GM12892 (cell line): ENCODE results near the gene TMEM14B.

ENCODE experiments used
- DNase-seq: peaks from one replicate; pipeline ENCODE4 v3.0.0; 2011; ENCODE audit not compliant: insufficient read length
- FAIRE-seq: peaks from 2 replicates; lab custom pipeline; 2011; peaks lifted over from hg19 to GRCh38; lab: Jason Lieb, UNC
- POLR2A ChIP-seq: IDR thresholded peaks from 2 replicates; pipeline ENCODE4 v1.6.1; 2011; ENCODE audit warnings: low read depth, low read length, control low read depth
- POLR2AphosphoS5 ChIP-seq: IDR thresholded peaks from 2 replicates; pipeline ENCODE4 v1.6.1; 2011; ENCODE audit warnings: low read depth, low read length, control low read depth
- TAF1 ChIP-seq: IDR thresholded peaks from 2 replicates; pipeline ENCODE4 v1.6.1; 2011; ENCODE audit warnings: low read depth, mild to moderate bottlenecking, control low read depth, low read length, borderline replicate concordance

Gene TMEM14B

GRCh38 chr6:10756085-10756484 is 8.5 kb downstream of the TMEM14B start:
- FAIRE-seq (no peak), DNase-seq (no peak)
- TF ChIP-seq POLR2A (no peak), TAF1 (no peak)

GRCh38 chr6:10759312-10759839 is 11.8 kb downstream of the TMEM14B start:
- no peak for TF ChIP-seq TAF1
- TF ChIP-seq POLR2A, result no peak
- TF ChIP-seq POLR2AphosphoS5, result no peak
- DNase-seq (no peak), FAIRE-seq (no peak)

GRCh38 chr6:10759884-10760329 is 12.3 kb downstream of the TMEM14B start:
- DNase-seq (no peak), FAIRE-seq (no peak)
- TF ChIP-seq POLR2A, result no peak
- TF ChIP-seq POLR2AphosphoS5, result no peak
- TF ChIP-seq TAF1, result no peak

GRCh38 chr6:10763006-10763405 is 15.4 kb downstream of the TMEM14B start:
- DNase-seq (no peak), FAIRE-seq (no peak)
- TF ChIP-seq POLR2A, result no peak

GRCh38 chr6:10769419-10769818 is 21.8 kb downstream of the TMEM14B start:
- no peak for FAIRE-seq
- no peak for TF ChIP-seq POLR2AphosphoS5
- TF ChIP-seq POLR2A, result no peak
- TF ChIP-seq TAF1, result no peak
- DNase-seq, result no peak

GRCh38 chr6:10771371-10771894 is 23.8 kb downstream of the TMEM14B start:
- FAIRE-seq, result no peak
- TF ChIP-seq TAF1 (no peak), POLR2A (no peak), POLR2AphosphoS5 (no peak)
- no peak for DNase-seq

- FAIRE-seq (no peak), DNase-seq (no peak)
- no peak for TF ChIP-seq POLR2AphosphoS5
- no peak for TF ChIP-seq POLR2A
- no peak for TF ChIP-seq TAF1
Measured at GRCh38 chr6:10778230-10778629, 30.6 kb downstream of the TMEM14B start.

GRCh38 chr6:10779076-10779475 is 31.5 kb downstream of the TMEM14B start:
- FAIRE-seq (no peak), DNase-seq (no peak)
- TF ChIP-seq POLR2A, result no peak
- TF ChIP-seq POLR2AphosphoS5, result no peak
- no peak for TF ChIP-seq TAF1

- TF ChIP-seq POLR2A, result no peak
- no peak for TF ChIP-seq POLR2AphosphoS5
- no peak for TF ChIP-seq TAF1
- no peak for DNase-seq
- FAIRE-seq, result no peak
Measured at GRCh38 chr6:10791673-10792072, 44.1 kb downstream of the TMEM14B start.

GRCh38 chr6:10792101-10792500 is 44.5 kb downstream of the TMEM14B start:
- TF ChIP-seq POLR2AphosphoS5 (no peak), TAF1 (no peak), POLR2A (no peak)
- FAIRE-seq (no peak), DNase-seq (no peak)

- TF ChIP-seq POLR2A, result no peak
- FAIRE-seq (no peak), DNase-seq (no peak)
Measured at GRCh38 chr6:10793035-10793434, 45.4 kb downstream of the TMEM14B start.

GRCh38 chr6:10793695-10794094 is 46.1 kb downstream of the TMEM14B start:
- FAIRE-seq (no peak), DNase-seq (no peak)
- TF ChIP-seq POLR2AphosphoS5 (no peak), POLR2A (no peak), TAF1 (no peak)

GRCh38 chr6:10794239-10794638 is 46.6 kb downstream of the TMEM14B start:
- TF ChIP-seq POLR2A (no peak), POLR2AphosphoS5 (no peak), TAF1 (no peak)
- FAIRE-seq (no peak), DNase-seq (no peak)

GRCh38 chr6:10800810-10801209 is 53.2 kb downstream of the TMEM14B start:
- FAIRE-seq, result peak; percentile 33
- TF ChIP-seq TAF1 (no peak), POLR2A (no peak), POLR2AphosphoS5 (no peak)
- no peak for DNase-seq
